ENCODE results near the gene MTMR8. TPM values are rescaled to one million over a fixed set of nuclear protein-coding genes. Genes with fewer than 3 reads are reported as not detected.

The MTMR8 gene
- total and polyA plus RNA-seq, 9 of the 15 experiments (the other 6 are each of a cell fraction or from before 2014, with no cell fraction given): 1.8 to 5.5 (median 3.0) TPM

- no peaks in the 10 kb centered on the region for H3K4me1 ChIP-seq (replicated peaks in 1 of 2; ENCODE audit: control insufficient read depth in 2 of 2, insufficient read depth in 2 of 2, low read length in 2 of 2)
- H3K27me3 ChIP-seq (ENCODE audit: control insufficient read depth in 2 of 2, insufficient read depth in 2 of 2, low read length in 2 of 2): no peaks in the 10 kb centered on the region
- no peak overlapping the region for H3K4me3 ChIP-seq
- no peaks in the 10 kb centered on the region for H3K9me1 ChIP-seq (ENCODE audit: control insufficient read depth, insufficient read depth, low read length)
- WGBS (ENCODE audit: insufficient coverage, low coverage, missing lambda C conversion rate): 14% methylated on average over 1 of the region's 3 CpGs
- BruUV-seq (replicated peaks): no TSS peak
- H3K4me2 ChIP-seq (ENCODE audit: insufficient read depth, low read length): no peak overlapping the region
- DNase-seq (ENCODE audit: extremely low read depth in 1 of 4, low spot score in 3 of 4) (no peak), FAIRE-seq (no peak), ATAC-seq (no peak)
- H2AFZ ChIP-seq (ENCODE audit: low read depth, low read length): no peak overlapping the region
- in situ Hi-C loops (cut with MboI): no loop called here
- peak; percentile 54 for TF ChIP-seq SPI1 (IDR thresholded peaks at IDR 0.05; ENCODE audit: borderline replicate concordance, low read depth, low read length)
- no peak for TF ChIP-seq ZNF274 (IDR thresholded peaks at IDR 0.05; ENCODE audit: borderline replicate concordance, low read depth, low read length)
- TF ChIP-seq NEUROD1 (IDR thresholded peaks at IDR 0.05; ENCODE audit: borderline replicate concordance, low read depth, low read length, partially characterized antibody): no peak
- TF ChIP-seq ZNF655 (CRISPR knock-in tag; IDR thresholded peaks at IDR 0.05): no peak
- no peaks in the 10 kb centered on the region for H4K20me1 ChIP-seq (replicated peaks; ENCODE audit: control insufficient read depth, insufficient read depth, low read length)
- no peaks in the 10 kb centered on the region for H3K36me3 ChIP-seq (ENCODE audit: control insufficient read depth, insufficient read depth, low read length)
- ChIA-PET CTCF (ENCODE audit: low intra/inter-chr PET ratio) (no interaction called here), POLR2A (no interaction called here)
- no peak overlapping the region for H3K9ac ChIP-seq (ENCODE audit: insufficient read depth in 1 of 2, low read depth in 2 of 2, low read length in 2 of 2)
- no peaks in the 10 kb centered on the region; the same call in 2 of the 3 replicates for H3K79me2 ChIP-seq (ENCODE audit: control insufficient read depth, insufficient read depth, low read length)
- intact Hi-C loops (cut with micrococcal nuclease): no loop called here
- no peak overlapping the region for H3K27ac ChIP-seq (ENCODE audit: extremely low read depth, low read depth, low read length)
- H3K9me3 ChIP-seq (replicated peaks; ENCODE audit: control insufficient read depth, insufficient read depth, low read depth, low read length): no peaks in the 10 kb centered on the region
These were observed 17.5 kb downstream of the MTMR8 start for GRCh38 chrX:64377753-64378152.

GRCh38 chrX:64352081-64352480 lies 43.2 kb downstream of the MTMR8 start:
- Histone ChIP-seq H3K4me2 (ENCODE audit: insufficient read depth, low read length) (no peak overlapping the region), H3K36me3 (ENCODE audit: control insufficient read depth, insufficient read depth, low read length) (peaks cover 3% of the 10 kb centered on the region; the same call in 1 of the 3 replicates), H3K4me1 (replicated peaks in 1 of 2; ENCODE audit: control insufficient read depth in 2 of 2, insufficient read depth in 2 of 2, low read length in 2 of 2) (no peaks in the 10 kb centered on the region), H3K79me2 (ENCODE audit: control insufficient read depth, insufficient read depth, low read length) (no peaks in the 10 kb centered on the region), H3K4me3 (no peak overlapping the region), H3K27me3 (ENCODE audit: control insufficient read depth in 2 of 2, insufficient read depth in 2 of 2, low read length in 2 of 2) (no peaks in the 10 kb centered on the region), H3K27ac (ENCODE audit: extremely low read depth, low read depth, low read length) (no peak overlapping the region), H3K9me1 (ENCODE audit: control insufficient read depth, insufficient read depth, low read length) (no peaks in the 10 kb centered on the region), H3K9ac (ENCODE audit: insufficient read depth in 1 of 2, low read depth in 2 of 2, low read length in 2 of 2) (no peak overlapping the region), H4K20me1 (replicated peaks; ENCODE audit: control insufficient read depth, insufficient read depth, low read length) (no peaks in the 10 kb centered on the region), H3K9me3 (replicated peaks; ENCODE audit: control insufficient read depth, insufficient read depth, low read depth, low read length) (no peaks in the 10 kb centered on the region), H2AFZ (ENCODE audit: low read depth, low read length) (no peak overlapping the region)
- ATAC-seq (no peak), DNase-seq (ENCODE audit: extremely low read depth in 1 of 4, low spot score in 3 of 4) (no peak), FAIRE-seq (no peak)
- intact Hi-C loops (cut with micrococcal nuclease): no loop called here
- WGBS (ENCODE audit: insufficient coverage, low coverage, missing lambda C conversion rate): 26% methylated on average over 5 of the region's 5 CpGs
- no TSS peak for BruUV-seq (replicated peaks)
- in situ Hi-C loops (cut with MboI): no loop called here
- POLR2A ChIA-PET: no interaction called here
- TF ChIP-seq ZNF143 (CRISPR knock-in tag; IDR thresholded peaks at IDR 0.05): no peak
- TF ChIP-seq CREB1 (IDR thresholded peaks at IDR 0.05): no peak
- TF ChIP-seq CREB1 (CRISPR knock-in tag; IDR thresholded peaks at IDR 0.05): no peak
- TF ChIP-seq RBM17 (IDR thresholded peaks at IDR 0.05; ENCODE audit: borderline replicate concordance, low read depth, low read length): no peak
- TF ChIP-seq ZBTB8A (IDR thresholded peaks at IDR 0.05; ENCODE audit: partially characterized antibody): no peak
- no peak for TF ChIP-seq NR2C1 (IDR thresholded peaks at IDR 0.05)
- TF ChIP-seq NR2C1 (tag; IDR thresholded peaks at IDR 0.05): no peak
- no peak for TF ChIP-seq NR4A1 (CRISPR knock-in tag; IDR thresholded peaks at IDR 0.05)
- TF ChIP-seq NR4A1 (tag; IDR thresholded peaks at IDR 0.05): no peak
- TF ChIP-seq CBX3 (IDR thresholded peaks at IDR 0.05; ENCODE audit: borderline replicate concordance in 1 of 2, low read length in 2 of 2): no peak
- TF ChIP-seq TRIM24 (IDR thresholded peaks at IDR 0.05): no peak
- CTCF ChIA-PET (ENCODE audit: low intra/inter-chr PET ratio): no interaction called here

Data from K562 (cell line).